HCT116 (cell line): ENCODE measurements around the gene AMT. TPM values are rescaled to one million over a fixed set of nuclear protein-coding genes. Genes with fewer than 3 reads are reported as not detected.

Source experiments
- ATAC-seq: fragments of 200-7000 bp; cut with Tn5 transposase; 2 replicates; pipeline ENCODE4 v1.9.1; 2020; ENCODE audit warnings: mild to moderate bottlenecking, moderate library complexity
- BruUV-seq: library from RNA; stranded (reverse); fragments of 400-500 nt; replicated peaks from 2 replicates; lab custom pipeline; 2021; lab: Mats Ljungman, UMichigan
- CTCF ChIA-PET: fragments of 300-600 bp; sonication (Branson Sonifier 250); formaldehyde crosslinking; loops from one replicate; lab custom pipeline; 2021; ENCODE audit warnings: antibody characterized with exemption; lab: Charles Lee
- POLR2A ChIA-PET: fragments of 300-600, 350-600 bp; sonication (Branson Sonifier 250); formaldehyde crosslinking; loops from one replicate; lab custom pipeline; 2021; ENCODE audit warnings: antibody characterized with exemption; lab: Charles Lee
- RAD21 ChIA-PET, 2 experiments: fragments of 300-600 bp; sonication (Branson Sonifier 250); formaldehyde crosslinking; loops; one replicate each; lab custom pipeline; 2023; ENCODE audit warnings: low total read pairs in 2 of 2; ENCODE audit not compliant: uncharacterized antibody in 2 of 2, unreplicated experiment in 2 of 2, low non-redundant PET in 1 of 2; lab: Charles Lee
- DNase-seq: peaks from one replicate; pipeline ENCODE4 v3.0.0-alpha.2; 2010; ENCODE audit warnings: low read depth, low spot score
- H2AFZ ChIP-seq: fragments of 200-600 bp; shearing (Covaris generic), sonication (generic); 2 replicates; pipeline ENCODE4 v1.6.1; 2017; ENCODE audit warnings: low read depth, mixed run types, mixed read lengths, antibody characterized with exemption, low read length; ENCODE audit not compliant: poor library complexity, severe bottlenecking
- H3K27ac ChIP-seq: 2 replicates; pipeline ENCODE4 v1.5.1; 2012; ENCODE audit warnings: low read depth, low read length
- H3K27me3 ChIP-seq: fragments of 200-600 bp; sonication (generic); 2 replicates; pipeline ENCODE4 v1.6.1; 2016; ENCODE audit warnings: mixed run types, low read length, mixed read lengths; ENCODE audit not compliant: insufficient read depth
- H3K36me3 ChIP-seq, 2 experiments: fragments of 200-500 bp in 1 of 2; fragments of 200-600 bp in 1 of 2; sonication (Bioruptor generic) in 1 of 2; sonication (generic) in 1 of 2; 2 replicates each; pipeline versions ENCODE4 v1.5.1 to v1.6.1; 2014 to 2016; ENCODE audit warnings: low read length in 2 of 2, inconsistent platforms in 1 of 2, mixed read lengths in 1 of 2, mixed run types in 1 of 2; ENCODE audit not compliant: insufficient read depth in 2 of 2, control insufficient read depth in 1 of 2
- H3K4me1 ChIP-seq, 2 experiments: fragments of 200-600 bp in 1 of 2; sonication (generic) in 1 of 2; 2 replicates each; pipeline versions ENCODE4 v1.5.1 to v1.6.1; 2012 to 2017; ENCODE audit warnings: low read length in 2 of 2, inconsistent platforms in 1 of 2, mild to moderate bottlenecking in 1 of 2, mixed read lengths in 1 of 2, mixed run types in 1 of 2, moderate library complexity in 1 of 2; ENCODE audit not compliant: insufficient read depth in 2 of 2, control insufficient read depth in 1 of 2
- H3K4me2 ChIP-seq: fragments of 200-600 bp; sonication (generic); 2 replicates; pipeline ENCODE4 v1.6.1; 2017; ENCODE audit warnings: mixed run types, low read length, mixed read lengths
- H3K4me3 ChIP-seq, 2 experiments: fragments of 200-600 bp in 1 of 2; sonication (generic) in 1 of 2; replicated peaks in 1 of 2; 2 replicates each; pipeline ENCODE4 v1.5.1; 2011 to 2016; ENCODE audit warnings: low read length in 2 of 2, control low read depth in 1 of 2, low read depth in 1 of 2, mild to moderate bottlenecking in 1 of 2, mixed read lengths in 1 of 2, mixed run types in 1 of 2
- H3K79me2 ChIP-seq: fragments of 200-600 bp; sonication (generic); 2 replicates; pipeline ENCODE4 v1.6.1; 2017; ENCODE audit warnings: mild to moderate bottlenecking, mixed run types, low read length, moderate library complexity, mixed read lengths; ENCODE audit not compliant: insufficient read depth
- H3K9ac ChIP-seq: fragments of 200-600 bp; sonication (generic); 2 replicates; pipeline ENCODE4 v1.6.1; 2016; ENCODE audit warnings: low read length, mixed read lengths
- H3K9me2 ChIP-seq: fragments of 200-600 bp; sonication (generic), shearing (Covaris generic); 2 replicates; pipeline ENCODE4 v1.6.1; 2017; ENCODE audit warnings: mixed run types, mild to moderate bottlenecking, moderate library complexity; ENCODE audit not compliant: insufficient read depth
- H3K9me3 ChIP-seq, 2 experiments: fragments of 200-500 bp in 1 of 2; fragments of 200-600 bp in 1 of 2; sonication (Bioruptor generic) in 1 of 2; sonication (generic) in 1 of 2; 2 replicates each; pipeline ENCODE4 v1.6.1; 2014 to 2017; ENCODE audit warnings: low read length in 2 of 2, mixed read lengths in 2 of 2, inconsistent platforms in 1 of 2, low read depth in 1 of 2, mild to moderate bottlenecking in 1 of 2, mixed run types in 1 of 2, moderate library complexity in 1 of 2; ENCODE audit not compliant: control insufficient read depth in 1 of 2, insufficient read depth in 1 of 2
- H4K20me1 ChIP-seq: fragments of 200-600 bp; sonication (generic), shearing (Covaris generic); 2 replicates; pipeline ENCODE4 v1.6.1; 2017; ENCODE audit warnings: mixed run types, mild to moderate bottlenecking, moderate library complexity; ENCODE audit not compliant: insufficient read depth
- ATF3 ChIP-seq: IDR thresholded peaks from 2 replicates; pipeline ENCODE4 v1.6.1; 2012
- CEBPB ChIP-seq: IDR thresholded peaks from 2 replicates; pipeline ENCODE4 v1.6.1; 2012; ENCODE audit warnings: low read depth
- EZH2phosphoT487 ChIP-seq: fragments of 200-600 bp; IDR thresholded peaks from 2 replicates; pipeline ENCODE4 v1.6.1; 2018; ENCODE audit warnings: antibody characterized with exemption, borderline replicate concordance
- FOSL1 ChIP-seq: IDR thresholded peaks from 2 replicates; pipeline ENCODE4 v1.6.1; 2012; ENCODE audit warnings: low read depth
- JUND ChIP-seq: IDR thresholded peaks from 2 replicates; pipeline ENCODE4 v1.6.1; 2012
- POLR2A ChIP-seq: IDR thresholded peaks from 2 replicates; pipeline ENCODE4 v1.7.0; 2011; ENCODE audit warnings: borderline replicate concordance; ENCODE audit not compliant: insufficient read depth, insufficient read length; ENCODE audit errors: extremely low read depth
- POLR2AphosphoS5 ChIP-seq: IDR thresholded peaks from 2 replicates; pipeline ENCODE4 v1.6.1; 2011; ENCODE audit warnings: mild to moderate bottlenecking, low read depth, low read length, moderate library complexity
- RAD21 ChIP-seq: IDR thresholded peaks from 2 replicates; pipeline ENCODE4 v1.6.1; 2012; ENCODE audit warnings: low read depth, mild to moderate bottlenecking
- SIN3A ChIP-seq: IDR thresholded peaks from 2 replicates; pipeline ENCODE4 v1.6.1; 2012; ENCODE audit warnings: low read depth
- SP1 ChIP-seq: IDR thresholded peaks from 2 replicates; pipeline ENCODE4 v1.6.1; 2012; ENCODE audit warnings: low read depth
- SRF ChIP-seq: IDR thresholded peaks from 2 replicates; pipeline ENCODE4 v1.6.1; 2012; ENCODE audit warnings: low read depth
- TCF7L2 ChIP-seq: IDR thresholded peaks from 2 replicates; pipeline ENCODE4 v1.7.0; 2011; ENCODE audit warnings: borderline replicate concordance, inconsistent platforms; ENCODE audit not compliant: insufficient read depth, insufficient read length; ENCODE audit errors: extremely low read depth
- ZFX ChIP-seq: fragments of 450-650 bp; IDR thresholded peaks from 2 replicates; pipeline ENCODE4 v1.6.1; 2017
- ZNF274 ChIP-seq: fragments of 200-500 bp; sonication (Bioruptor generic); IDR thresholded peaks from 2 replicates; pipeline ENCODE4 v1.6.1; 2014; ENCODE audit warnings: mild to moderate bottlenecking, low read depth, low read length, inconsistent platforms
- intact Hi-C: fragments of 100-400 bp; cut with micrococcal nuclease; formaldehyde crosslinking; loops from 2 replicates; pipeline ENCODE4 v1.10.0; 2022
- total RNA-seq: library from RNA; stranded (reverse); gene quantifications from one replicate; pipeline ENCODE4 v1.2.1, GENCODE V29; 2021; ENCODE audit not compliant: unreplicated experiment

The AMT gene
- total RNA-seq, 1 experiment from 2014 or later: 4.8 TPM

GRCh38 chr3:49383387-49383786, 38.9 kb downstream of the AMT start:
- intact Hi-C loops: no loop called here
- ChIA-PET POLR2A (no interaction called here), CTCF (no interaction called here)
- Histone ChIP-seq H3K79me2 (peaks cover 99% of the 10 kb centered on the region), H3K9me2 (no peaks in the 10 kb centered on the region), H4K20me1 (peaks cover 30% of the 10 kb centered on the region; the same call in 1 of the 2 replicates), H3K27ac (no peak overlapping the region), H3K9ac (no peak overlapping the region), H3K4me3 (no peak overlapping the region), H3K4me2 (no peak overlapping the region)
- no peak for ATAC-seq
- DNase-seq: no peak
- TF ChIP-seq RAD21 (no peak), FOSL1 (no peak), POLR2AphosphoS5 (no peak), JUND (no peak), CEBPB (no peak), TCF7L2 (no peak), ATF3 (no peak), ZFX (no peak), EZH2phosphoT487 (no peak), SIN3A (no peak), SP1 (no peak), ZNF274 (no peak), POLR2A (no peak), SRF (no peak)
- TF ChIP-seq, all 23 proteins: peak for 0
- BruUV-seq: no TSS peak
- no peaks in the 10 kb centered on the region for H3K27me3 ChIP-seq
- RAD21 ChIA-PET: no interaction called here
- H2AFZ ChIP-seq: no peak overlapping the region
- H3K36me3 ChIP-seq: no peaks in the 10 kb centered on the region; a peak in 1 of 4 replicates
- H3K9me3 ChIP-seq: no peaks in the 10 kb centered on the region
- H3K4me1 ChIP-seq: peaks cover 18 to 31% of the 10 kb centered on the region in 2 experiments
